ENCODE results near the gene PRM3. TPM values are rescaled to one million over a fixed set of nuclear protein-coding genes. Genes with fewer than 3 reads are reported as not detected.

Gene PRM3
- total and polyA plus RNA-seq, 2 of the 8 experiments (the other 6 are each of a cell fraction or from before 2014, with no cell fraction given): not detected

DNA sequence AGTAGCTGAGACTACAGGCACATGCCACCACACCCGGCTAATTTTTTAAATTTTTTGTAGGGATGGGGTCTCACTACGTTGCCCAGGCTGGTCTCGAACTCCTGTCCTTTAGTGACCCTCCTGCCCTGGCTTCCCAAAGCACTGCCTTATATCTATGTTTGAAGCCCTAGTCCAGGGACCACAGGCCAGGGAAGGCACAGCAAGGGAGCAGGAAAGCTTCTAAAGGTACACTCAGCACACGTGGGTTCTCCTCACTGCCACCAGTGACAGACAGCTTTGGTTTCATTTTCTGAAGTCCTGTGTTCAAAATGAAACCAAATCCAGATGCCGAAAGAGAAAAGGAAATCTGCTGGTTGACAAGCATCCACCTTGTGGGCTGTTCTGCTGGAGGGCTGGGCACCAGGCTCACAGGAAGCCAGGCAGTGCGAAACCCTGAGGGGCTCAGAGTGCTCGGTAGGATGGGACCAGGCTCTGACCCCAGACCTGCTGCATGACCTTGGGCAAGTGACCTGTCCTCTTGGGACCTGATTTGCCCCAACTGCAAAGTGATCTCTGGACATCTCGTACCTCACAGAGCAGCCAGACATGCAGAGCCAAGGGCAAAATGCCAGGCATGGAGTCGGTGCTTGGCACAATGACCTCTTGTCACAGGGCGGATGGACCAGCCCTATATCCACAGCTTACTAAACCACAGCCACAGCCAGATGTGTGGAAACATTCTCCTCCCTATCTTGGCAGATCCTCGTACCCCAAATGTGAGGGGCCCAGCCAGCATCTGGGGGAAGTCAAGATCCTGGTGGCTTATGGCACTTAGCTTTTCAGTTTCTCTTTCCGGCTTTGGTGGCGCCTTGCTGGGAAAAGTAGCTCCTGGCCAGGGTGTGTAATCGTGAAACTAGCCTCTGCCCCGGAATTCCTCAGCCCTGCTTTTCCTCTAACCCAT lies 14.6 kb downstream of the PRM3 start (continued):
- TF ChIP-seq RNF2 (IDR thresholded peaks at IDR 0.05; ENCODE audit: borderline replicate concordance, low read depth, low read length, missing control alignments, poor library complexity, severe bottlenecking) (no peak), YY1 (IDR thresholded peaks at IDR 0.05; ENCODE audit: low read depth, low read length) (no peak), SAP30 (IDR thresholded peaks at IDR 0.05; ENCODE audit: insufficient read depth, insufficient replicate concordance, low read length) (no peak)
